ENCODE measurements around the gene HECTD3.
"Not testable (repeated sequence)": the region's sequence is repeated elsewhere in the genome, so short reads cannot be mapped to it uniquely, and the experiment has no call there.

The HECTD3 gene

GRCh38 chr1:45014321-45015028 lies 3.4 kb upstream of the HECTD3 start:
- DNase-seq (ENCODE audit: low read depth), result peak; percentile 84

- no peak for DNase-seq (ENCODE audit: low read depth)
Measured at GRCh38 chr1:45013551-45014209, 2.6 kb upstream of the HECTD3 start.

GRCh38 chr1:45012639-45013278 lies 1.6 kb upstream of the HECTD3 start:
- peak; percentile 73 for DNase-seq (ENCODE audit: low read depth)

- peak; percentile 97 for DNase-seq (ENCODE audit: low read depth)
Measured at GRCh38 chr1:45011837-45012638, 914 bp upstream of the HECTD3 start, which contains the start of gene UROD. UROD (plus strand) TSS chr1:45012254; CDS start chr1:45012266, 12 bp downstream.

GRCh38 chr1:45009956-45010854 lies 919 bp downstream of the HECTD3 start:
- peak; percentile 19 for DNase-seq (ENCODE audit: low read depth)

- no peak for DNase-seq (ENCODE audit: low read depth)
Measured at GRCh38 chr1:45009296-45009865, 1.7 kb downstream of the HECTD3 start.

GRCh38 chr1:45008516-45008915 lies 2.6 kb downstream of the HECTD3 start:
- DNase-seq (ENCODE audit: low read depth), result no peak

GRCh38 chr1:45008076-45008475 lies 3.0 kb downstream of the HECTD3 start:
- no peak for DNase-seq (ENCODE audit: low read depth)

GRCh38 chr1:45007311-45007710 lies 3.8 kb downstream of the HECTD3 start:
- no peak for DNase-seq (ENCODE audit: low read depth)

GRCh38 chr1:45005761-45006160 lies 5.4 kb downstream of the HECTD3 start:
- DNase-seq (ENCODE audit: low read depth), result no peak

GRCh38 chr1:45004281-45004920 lies 6.7 kb downstream of the HECTD3 start:
- no peak for DNase-seq (ENCODE audit: low read depth)

- no peak for DNase-seq (ENCODE audit: low read depth)
Measured at GRCh38 chr1:45003741-45004140, 7.4 kb downstream of the HECTD3 start.

GRCh38 chr1:45002650-45003645 lies 8.2 kb downstream of the HECTD3 start:
- DNase-seq (ENCODE audit: low read depth), result no peak

- DNase-seq (ENCODE audit: low read depth), result not testable (repeated sequence)
Measured at GRCh38 chr1:45001576-45001975, 9.5 kb downstream of the HECTD3 start.

GRCh38 chr1:45001011-45001481 lies 10.1 kb downstream of the HECTD3 start:
- no peak for DNase-seq (ENCODE audit: low read depth)

GRCh38 chr1:44999232-44999631 lies 11.9 kb downstream of the HECTD3 start:
- no peak for DNase-seq (ENCODE audit: low read depth)

- DNase-seq (ENCODE audit: low read depth), result no peak
Measured at GRCh38 chr1:44995467-44996238, 15.5 kb downstream of the HECTD3 start.

GRCh38 chr1:44994309-44994898 lies 16.7 kb downstream of the HECTD3 start:
- DNase-seq (ENCODE audit: low read depth), result no peak

Data from EH (cell line).